Stomach smooth muscle (tissue), 2 donors: ENCODE results near the gene RGS19.

Source experiments
- H3K27ac ChIP-seq: one replicate; pipeline ENCODE4 v1.7.0; 2013; ENCODE audit warnings: mild to moderate bottlenecking, low read length, inconsistent platforms
- H3K27me3 ChIP-seq, 2 donors: one replicate each; pipeline ENCODE4 v1.7.0; 2013; ENCODE audit warnings: low read length in 2 of 2; ENCODE audit not compliant: insufficient read depth in 2 of 2, control insufficient read depth in 1 of 2
- H3K36me3 ChIP-seq, 2 donors: one replicate each; pipeline ENCODE4 v1.7.0; 2013; ENCODE audit warnings: low read length in 2 of 2; ENCODE audit not compliant: control insufficient read depth in 2 of 2, insufficient read depth in 2 of 2
- H3K4me1 ChIP-seq: one replicate; pipeline ENCODE4 v1.7.0; 2013; ENCODE audit warnings: low read length; ENCODE audit not compliant: control insufficient read depth, insufficient read depth
- H3K4me3 ChIP-seq, 2 donors: one replicate each; pipeline ENCODE4 v1.7.0; 2013; ENCODE audit warnings: low read length in 2 of 2
- H3K9ac ChIP-seq, 2 donors: one replicate each; pipeline ENCODE4 v1.7.0; 2013; ENCODE audit warnings: low read length in 2 of 2, mild to moderate bottlenecking in 1 of 2
- H3K9me3 ChIP-seq, 2 donors: one replicate each; pipeline ENCODE4 v1.7.0; 2013; ENCODE audit warnings: low read length in 2 of 2; ENCODE audit not compliant: control insufficient read depth in 2 of 2
- donor health status: healthy.
- donor health status: Pancreatic carcinoma.

RGS19 gene

GRCh38 chr20:64042054-64042781 is 37.1 kb downstream of the RGS19 start:
- Histone ChIP-seq H3K27ac (no peak overlapping the region), H3K9me3 (no peaks in the 10 kb centered on the region), H3K4me3 (peak overlapping the region in 1 of 2 donors; percentile 55), H3K4me1 (peaks cover 30% of the 10 kb centered on the region), H3K9ac (no peak overlapping the region), H3K27me3 (peaks cover 51 to 78% of the 10 kb centered on the region in 2 donors), H3K36me3 (no peaks in the 10 kb centered on the region)

- Histone ChIP-seq H3K36me3 (no peaks in the 10 kb centered on the region), H3K27ac (no peak overlapping the region), H3K4me3 (no peak overlapping the region), H3K9me3 (no peaks in the 10 kb centered on the region), H3K4me1 (peaks cover 31% of the 10 kb centered on the region), H3K27me3 (peaks cover 50 to 80% of the 10 kb centered on the region in 2 donors), H3K9ac (no peak overlapping the region)
Observed at GRCh38 chr20:64041781-64042053, 37.6 kb downstream of the RGS19 start.

- no peaks in the 10 kb centered on the region for H3K9me3 ChIP-seq
- H3K4me1 ChIP-seq = peaks cover 35% of the 10 kb centered on the region
- H3K4me3 ChIP-seq = no peak overlapping the region
- no peak overlapping the region for H3K27ac ChIP-seq
- H3K36me3 ChIP-seq = no peaks in the 10 kb centered on the region
- no peak overlapping the region for H3K9ac ChIP-seq
- H3K27me3 ChIP-seq = peaks cover 49 to 79% of the 10 kb centered on the region in 2 donors
Observed at GRCh38 chr20:64041040-64041780, 38.1 kb downstream of the RGS19 start.

GRCh38 chr20:64040231-64041039 is 38.9 kb downstream of the RGS19 start:
- Histone ChIP-seq H3K4me1 (peaks cover 35% of the 10 kb centered on the region), H3K27me3 (peaks cover 42 to 71% of the 10 kb centered on the region in 2 donors), H3K9ac (no peak overlapping the region), H3K36me3 (no peaks in the 10 kb centered on the region), H3K9me3 (no peaks in the 10 kb centered on the region), H3K4me3 (no peak overlapping the region), H3K27ac (no peak overlapping the region)

- no peaks in the 10 kb centered on the region for H3K9me3 ChIP-seq
- peaks cover 0 to 2% of the 10 kb centered on the region in 2 donors for H3K36me3 ChIP-seq
- peaks cover 35% of the 10 kb centered on the region for H3K4me1 ChIP-seq
- H3K4me3 ChIP-seq = peak overlapping the region; percentile 25 to 65
- H3K9ac ChIP-seq = no peak overlapping the region
- H3K27ac ChIP-seq = peak overlapping the region; percentile 6
- H3K27me3 ChIP-seq = peaks cover 37 to 62% of the 10 kb centered on the region in 2 donors
Observed at GRCh38 chr20:64039293-64040160, 39.8 kb downstream of the RGS19 start.

- peaks cover 7 to 9% of the 10 kb centered on the region in 2 donors for H3K36me3 ChIP-seq
- H3K27ac ChIP-seq = no peak overlapping the region
- H3K9ac ChIP-seq = no peak overlapping the region
- H3K4me1 ChIP-seq = peaks cover 35% of the 10 kb centered on the region
- no peaks in the 10 kb centered on the region for H3K9me3 ChIP-seq
- H3K4me3 ChIP-seq = peak overlapping the region; percentile 25 to 65
- peaks cover 37 to 60% of the 10 kb centered on the region in 2 donors for H3K27me3 ChIP-seq
Observed at GRCh38 chr20:64038565-64039292, 40.6 kb downstream of the RGS19 start.

GRCh38 chr20:64038224-64038564 is 41.1 kb downstream of the RGS19 start:
- Histone ChIP-seq H3K4me1 (peaks cover 35% of the 10 kb centered on the region), H3K9me3 (no peaks in the 10 kb centered on the region), H3K4me3 (peak overlapping the region in 1 of 2 donors; percentile 65), H3K36me3 (peaks cover 7 to 11% of the 10 kb centered on the region in 2 donors), H3K27me3 (peaks cover 37 to 58% of the 10 kb centered on the region in 2 donors), H3K9ac (no peak overlapping the region), H3K27ac (no peak overlapping the region)

- H3K27ac ChIP-seq = no peak overlapping the region
- H3K9me3 ChIP-seq = no peaks in the 10 kb centered on the region
- H3K27me3 ChIP-seq = peaks cover 37 to 58% of the 10 kb centered on the region in 2 donors
- H3K36me3 ChIP-seq = peaks cover 10 to 17% of the 10 kb centered on the region in 2 donors
- H3K4me3 ChIP-seq = no peak overlapping the region
- peaks cover 35% of the 10 kb centered on the region for H3K4me1 ChIP-seq
- no peak overlapping the region for H3K9ac ChIP-seq
Observed at GRCh38 chr20:64037498-64038213, 41.7 kb downstream of the RGS19 start.

- Histone ChIP-seq H3K36me3 (peaks cover 16 to 20% of the 10 kb centered on the region in 2 donors), H3K4me3 (no peak overlapping the region), H3K27ac (no peak overlapping the region), H3K9me3 (no peaks in the 10 kb centered on the region), H3K4me1 (peaks cover 31% of the 10 kb centered on the region), H3K27me3 (peaks cover 34 to 55% of the 10 kb centered on the region in 2 donors), H3K9ac (no peak overlapping the region)
Observed at GRCh38 chr20:64037199-64037497, 42.2 kb downstream of the RGS19 start.
